Epithelial cell of esophagus (primary cell): ENCODE results near the gene PPARA.

Experiments used
- DNase-seq: peaks from one replicate; pipeline ENCODE4 v3.0.0; 2010; ENCODE audit warnings: low read depth
- H3K4me3 ChIP-seq: 2 replicates; pipeline ENCODE4 v1.5.1; 2011; ENCODE audit warnings: mild to moderate bottlenecking, low read length, control low read depth
- TF ChIP-seq, protein P1 (sequence below): IDR thresholded peaks from 2 replicates; pipeline ENCODE4 v1.5.1; 2011; ENCODE audit warnings: low read depth, mild to moderate bottlenecking, low read length, control low read depth, inconsistent platforms; ENCODE audit not compliant: insufficient read depth; ENCODE audit errors: missing control alignments

PPARA gene

DNA sequence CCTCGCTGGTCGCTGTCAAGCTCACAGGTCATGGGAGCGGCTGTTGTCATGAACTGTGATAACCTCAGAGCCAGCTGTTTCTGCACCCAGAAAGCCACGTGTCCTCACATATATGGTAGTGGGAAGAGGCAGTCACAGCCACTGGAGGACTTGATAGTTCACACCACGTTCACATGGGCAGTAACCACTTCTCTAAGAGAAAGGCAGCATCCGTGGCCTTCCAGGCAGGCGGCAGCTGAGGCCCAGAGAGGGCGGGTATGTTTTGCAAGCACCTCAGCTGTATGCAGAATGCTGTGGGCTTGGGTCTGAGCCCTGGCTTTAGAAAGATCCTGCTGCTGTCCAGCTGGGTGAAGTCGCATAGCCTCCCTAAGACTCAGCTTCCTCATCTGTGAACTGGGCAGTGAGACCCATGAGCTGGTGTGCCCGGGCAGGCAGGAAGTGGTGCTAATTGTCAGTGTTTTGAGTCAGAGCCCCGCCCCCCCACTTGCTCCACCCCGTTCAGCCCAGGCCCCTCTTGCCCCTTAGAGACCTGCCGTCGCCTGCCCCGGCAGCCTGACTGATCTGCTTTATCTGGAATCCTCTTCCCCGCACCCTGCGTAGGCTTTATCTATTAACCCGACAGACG is 130.8 kb downstream of the PPARA start:
- TF ChIP-seq, protein P1, sequence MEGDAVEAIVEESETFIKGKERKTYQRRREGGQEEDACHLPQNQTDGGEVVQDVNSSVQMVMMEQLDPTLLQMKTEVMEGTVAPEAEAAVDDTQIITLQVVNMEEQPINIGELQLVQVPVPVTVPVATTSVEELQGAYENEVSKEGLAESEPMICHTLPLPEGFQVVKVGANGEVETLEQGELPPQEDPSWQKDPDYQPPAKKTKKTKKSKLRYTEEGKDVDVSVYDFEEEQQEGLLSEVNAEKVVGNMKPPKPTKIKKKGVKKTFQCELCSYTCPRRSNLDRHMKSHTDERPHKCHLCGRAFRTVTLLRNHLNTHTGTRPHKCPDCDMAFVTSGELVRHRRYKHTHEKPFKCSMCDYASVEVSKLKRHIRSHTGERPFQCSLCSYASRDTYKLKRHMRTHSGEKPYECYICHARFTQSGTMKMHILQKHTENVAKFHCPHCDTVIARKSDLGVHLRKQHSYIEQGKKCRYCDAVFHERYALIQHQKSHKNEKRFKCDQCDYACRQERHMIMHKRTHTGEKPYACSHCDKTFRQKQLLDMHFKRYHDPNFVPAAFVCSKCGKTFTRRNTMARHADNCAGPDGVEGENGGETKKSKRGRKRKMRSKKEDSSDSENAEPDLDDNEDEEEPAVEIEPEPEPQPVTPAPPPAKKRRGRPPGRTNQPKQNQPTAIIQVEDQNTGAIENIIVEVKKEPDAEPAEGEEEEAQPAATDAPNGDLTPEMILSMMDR = no peak
- no peak overlapping the region for H3K4me3 ChIP-seq
- DNase-seq = no peak

- TF ChIP-seq, protein P1 = no peak
- DNase-seq = no peak
- H3K4me3 ChIP-seq = no peak overlapping the region
Measured at GRCh38 chr22:46281866-46282678, 131.7 kb downstream of the PPARA start.

DNA sequence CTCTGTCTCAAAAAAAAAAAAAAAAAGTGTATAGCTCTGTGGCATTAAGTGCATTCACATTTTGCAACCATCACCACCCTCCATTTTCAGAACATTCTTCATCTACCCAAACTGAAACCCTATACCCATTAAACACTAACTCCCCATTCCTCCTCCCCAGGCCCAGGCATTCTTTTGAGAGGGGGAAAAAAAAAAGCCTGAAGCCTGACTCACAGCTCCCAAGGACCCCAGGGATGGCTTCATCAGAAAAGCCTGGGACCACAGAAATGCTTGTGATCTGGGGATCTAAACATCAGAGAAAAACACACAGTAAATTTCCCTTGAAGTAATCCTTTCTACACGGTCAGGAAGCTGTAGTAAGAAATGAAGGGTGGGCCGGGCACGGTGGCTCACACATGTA is 135.7 kb downstream of the PPARA start:
- no peak overlapping the region for H3K4me3 ChIP-seq
- DNase-seq = no peak
- TF ChIP-seq, protein P1 = no peak

- TF ChIP-seq, protein P1 = no peak
- H3K4me3 ChIP-seq = no peak overlapping the region
- no peak for DNase-seq
Measured at GRCh38 chr22:46286941-46287872, 136.9 kb downstream of the PPARA start.

- DNase-seq = no peak
- H3K4me3 ChIP-seq = no peak overlapping the region
- TF ChIP-seq, protein P1 = no peak
Measured at GRCh38 chr22:46287873-46288751, 137.8 kb downstream of the PPARA start.

- H3K4me3 ChIP-seq = no peak overlapping the region
- DNase-seq = no peak
- TF ChIP-seq, protein P1 = no peak
Measured at GRCh38 chr22:46288846-46289243, 138.5 kb downstream of the PPARA start.
